HG03558 (cell line): ENCODE results near the gene BCAR1.
A peak's percentile ranks its signal among the peaks of the same experiment; 100 is the strongest.
"Not testable (repeated sequence)": the region's sequence is repeated elsewhere in the genome, so short reads cannot be mapped to it uniquely, and the experiment has no call there.

Source experiments
- ATAC-seq: cut with Tn5 transposase; IDR thresholded peaks from one replicate; pipeline ENCODE4 v1.9.1; 2021; ENCODE audit warnings: moderate number of reproducible peaks; ENCODE audit not compliant: unreplicated experiment; ENCODE audit errors: extremely low read depth

The BCAR1 gene

GRCh38 chr16:75228143-75228976, 23.1 kb downstream of the BCAR1 start:
- no peak for ATAC-seq

DNA sequence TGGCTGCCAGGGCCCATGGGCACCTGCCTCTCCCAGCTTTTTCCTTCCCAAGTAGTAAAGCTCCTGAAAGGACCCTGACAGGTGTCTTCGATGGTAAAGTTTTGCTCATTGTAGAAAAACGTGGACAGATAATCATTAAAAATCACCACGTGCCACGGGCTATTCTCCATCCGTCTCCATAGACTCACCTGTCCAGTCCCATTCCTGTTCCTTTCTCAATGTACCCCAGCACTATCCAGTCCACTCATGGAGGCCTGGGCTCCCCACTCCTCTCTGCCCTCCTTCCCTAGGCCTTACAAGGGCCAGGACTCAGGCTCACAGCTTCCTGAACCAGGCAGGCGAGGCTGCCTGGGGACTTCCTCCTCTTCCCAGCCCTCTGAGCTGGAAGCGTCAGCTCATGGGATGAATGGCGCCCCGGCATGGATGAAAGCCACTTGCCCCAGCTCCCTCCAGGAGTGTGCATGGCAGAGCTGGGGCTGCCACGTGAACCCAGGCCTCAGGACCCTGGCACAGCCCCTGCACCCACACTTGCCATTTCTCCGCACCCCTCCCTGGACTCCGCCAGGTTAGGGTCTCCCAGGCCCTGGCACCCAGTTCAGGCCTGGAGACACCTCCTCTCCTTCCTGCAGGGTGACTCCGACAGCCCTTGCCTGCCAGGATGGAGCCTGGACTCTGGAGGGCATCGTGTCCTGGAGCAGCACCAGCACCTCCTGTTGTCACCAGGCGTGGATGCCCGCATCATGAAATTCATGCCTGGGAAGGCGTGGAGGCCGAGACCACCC, 23.9 kb downstream of the BCAR1 start:
- no peak for ATAC-seq

GRCh38 chr16:75226550-75227360, 24.7 kb downstream of the BCAR1 start:
- ATAC-seq, result no peak

- ATAC-seq, result no peak
Observed at GRCh38 chr16:75225678-75226515, 25.5 kb downstream of the BCAR1 start.

- ATAC-seq, result no peak
Observed at GRCh38 chr16:75225092-75225491, 26.3 kb downstream of the BCAR1 start.

- no peak for ATAC-seq
Observed at GRCh38 chr16:75224306-75225082, 26.9 kb downstream of the BCAR1 start.

GRCh38 chr16:75223129-75223528, 28.3 kb downstream of the BCAR1 start:
- ATAC-seq, result not testable (repeated sequence)

DNA sequence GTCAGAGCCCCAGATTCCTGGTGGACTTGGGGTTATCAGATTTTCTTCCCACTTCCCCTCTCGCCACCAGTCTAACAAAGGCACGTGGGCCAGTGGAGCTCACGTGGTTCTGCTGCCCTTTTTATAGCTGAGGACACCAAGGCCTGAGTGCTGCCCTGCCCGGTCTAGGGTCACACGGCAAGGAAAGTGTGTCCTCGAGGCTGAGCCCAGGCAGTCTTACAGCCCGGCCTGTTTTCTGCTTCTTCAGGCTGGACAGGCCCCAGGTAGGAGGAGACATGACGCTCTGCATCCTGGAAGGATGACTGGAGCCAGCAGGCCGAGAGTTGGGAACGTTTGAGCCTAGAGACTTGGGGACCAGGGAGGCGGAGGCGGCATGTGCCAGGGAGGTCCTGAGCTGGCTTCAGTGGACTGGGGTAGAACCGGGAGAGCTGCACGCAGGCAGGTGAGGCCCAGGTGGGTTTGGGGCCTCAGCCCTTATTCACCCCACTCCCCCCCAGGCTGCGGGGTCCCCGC, 29.1 kb downstream of the BCAR1 start:
- no peak for ATAC-seq

DNA sequence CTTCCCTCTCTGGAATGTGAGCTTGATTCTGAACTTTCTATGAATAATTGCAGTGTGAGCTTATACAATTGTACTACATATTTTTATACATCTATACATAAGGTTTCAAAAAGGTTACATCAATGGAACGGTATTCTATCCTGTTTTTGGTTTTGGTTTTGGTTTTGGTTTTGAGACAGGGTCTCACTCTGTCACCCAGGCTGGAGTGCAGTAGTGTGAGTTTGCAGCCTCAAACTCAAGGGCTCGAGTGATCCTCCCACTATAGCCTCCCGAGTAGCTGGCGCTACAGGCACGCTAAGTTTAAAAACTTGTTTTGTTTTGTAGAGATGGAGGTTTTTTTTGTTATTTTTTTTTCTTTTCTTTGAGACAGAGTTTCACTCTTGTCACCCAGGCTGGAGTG, 31.6 kb downstream of the BCAR1 start:
- ATAC-seq, result no peak

DNA sequence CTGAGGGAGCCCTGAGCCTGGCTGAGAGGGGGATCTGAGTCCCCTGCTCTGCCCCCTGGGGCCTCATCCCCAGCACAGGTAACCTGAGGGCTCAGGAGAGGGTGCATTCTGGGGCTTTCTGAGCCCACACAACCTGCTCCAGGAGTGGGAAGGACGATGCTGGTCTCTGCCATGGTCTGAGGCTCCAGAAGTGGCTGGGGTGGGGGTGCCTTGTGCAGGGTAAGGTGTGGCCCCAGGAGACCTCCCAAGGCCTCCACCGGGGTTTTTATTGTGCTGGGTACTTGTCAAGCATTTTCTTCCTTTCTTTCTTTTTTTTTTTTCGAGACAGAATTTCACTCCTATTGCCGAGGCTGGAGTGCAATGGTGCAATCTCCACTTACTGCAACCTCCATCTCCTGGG, 32.3 kb downstream of the BCAR1 start:
- ATAC-seq, result no peak

DNA sequence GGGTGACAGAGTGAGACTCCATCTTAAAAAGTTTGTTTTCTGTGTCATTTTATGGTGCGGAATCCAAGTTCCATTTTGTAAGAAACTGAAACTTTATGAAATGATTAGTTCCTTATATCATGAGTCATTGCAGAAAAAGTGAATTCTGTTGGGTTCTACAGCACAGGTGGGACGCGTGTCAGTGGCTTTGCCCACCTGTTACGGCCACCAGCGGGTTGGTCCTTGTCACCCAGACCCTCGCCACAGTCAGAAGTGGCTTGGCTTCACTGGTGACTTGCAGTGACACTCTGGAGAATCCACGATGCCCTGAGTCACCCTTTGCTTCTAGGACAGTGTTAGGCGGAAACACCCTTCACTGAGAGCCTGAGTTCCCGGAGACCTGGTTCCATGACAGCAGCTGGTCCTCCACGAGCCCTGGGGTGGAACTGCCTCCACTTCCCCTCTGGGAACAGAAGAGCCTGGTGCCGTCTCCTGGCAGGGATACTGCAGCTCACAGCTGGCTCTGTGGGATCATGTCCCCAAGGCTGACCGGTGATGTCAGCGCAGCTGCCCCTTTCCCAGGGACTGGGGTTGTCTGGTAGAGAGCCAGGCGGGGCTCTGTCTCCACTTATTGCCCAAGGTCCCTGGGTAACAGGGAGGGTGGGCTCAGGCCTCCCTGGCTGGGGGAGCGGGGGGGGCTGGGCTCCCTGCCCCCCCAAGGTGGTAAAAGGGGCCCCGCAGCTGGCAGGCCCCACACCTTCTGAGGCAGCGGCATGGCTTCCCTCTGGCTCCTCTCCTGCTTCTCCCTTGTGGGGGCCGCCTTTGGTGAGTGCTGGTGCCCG, 33.0 kb downstream of the BCAR1 start, which contains the start of gene CTRB1:
Gene CTRB1, plus strand, starts transcription at position 733 of the 821 bp plus-strand sequence. Its CDS starts 20 bp downstream, at position 753.
- ATAC-seq, result peak; percentile 78

GRCh38 chr16:75217389-75217851, 34.0 kb downstream of the BCAR1 start:
- no peak for ATAC-seq

GRCh38 chr16:75216576-75216975, 34.8 kb downstream of the BCAR1 start:
- no peak for ATAC-seq

DNA sequence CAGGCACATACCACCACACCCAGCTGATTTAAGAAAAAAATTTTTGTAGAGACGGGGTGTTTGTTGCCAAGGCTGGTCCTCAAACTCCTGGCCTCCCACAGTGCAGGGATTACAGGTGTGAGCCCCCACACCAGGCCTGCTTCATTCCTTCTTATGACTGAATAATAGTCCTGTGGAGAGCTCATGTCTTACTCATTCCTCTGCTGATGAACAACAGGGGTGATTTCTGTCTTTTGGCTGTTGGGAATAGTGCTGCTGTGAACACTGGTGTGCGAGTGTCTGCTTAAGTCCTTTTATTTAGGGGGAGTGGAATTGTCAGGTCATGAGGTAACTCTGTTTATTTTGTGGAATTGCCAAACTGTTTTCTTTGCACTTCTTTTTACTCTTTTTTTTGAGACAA, 35.3 kb downstream of the BCAR1 start:
- no peak for ATAC-seq

DNA sequence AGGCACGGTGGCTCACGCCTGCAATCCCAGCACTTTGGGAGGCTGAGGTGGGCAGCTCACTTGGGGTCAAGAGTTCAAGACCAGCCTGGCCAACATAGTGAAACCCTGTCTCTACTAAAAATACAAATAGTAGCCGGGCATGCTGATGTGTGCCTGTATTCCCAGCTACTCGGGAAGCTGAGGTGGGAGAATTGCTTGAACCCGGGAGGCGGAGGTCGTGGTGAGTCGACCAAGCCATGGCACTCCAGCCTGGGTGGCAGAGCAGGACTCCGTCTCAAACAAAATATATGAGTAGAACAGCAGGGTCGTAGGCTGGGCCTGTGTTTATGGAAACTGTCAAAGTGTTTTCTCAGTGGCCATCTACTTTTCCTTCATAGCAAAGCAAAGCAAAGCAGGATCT, 40.1 kb downstream of the BCAR1 start:
- not testable (repeated sequence) for ATAC-seq

GRCh38 chr16:75209944-75210343, 41.5 kb downstream of the BCAR1 start:
- ATAC-seq, result no peak

- ATAC-seq, result not testable (repeated sequence)
Observed at GRCh38 chr16:75209514-75209913, 41.9 kb downstream of the BCAR1 start.
